A673 (cell line): ENCODE results near the gene RHOT1. TPM values are rescaled to one million over a fixed set of nuclear protein-coding genes. Genes with fewer than 3 reads are reported as not detected.

Source experiments
- BruUV-seq: library from RNA; stranded (reverse); fragments of 400-500 nt; replicated peaks from 2 replicates; lab custom pipeline; 2021; lab: Mats Ljungman, UMichigan
- CTCF ChIA-PET: fragments of 300-600 bp; sonication (Branson Sonifier 250); formaldehyde crosslinking; loops from one replicate; lab custom pipeline; 2022; ENCODE audit warnings: antibody characterized with exemption; lab: Charles Lee
- POLR2A ChIA-PET: fragments of 300-600 bp; sonication (Branson Sonifier 250); formaldehyde crosslinking; loops from one replicate; lab custom pipeline; 2022; ENCODE audit warnings: antibody characterized with exemption; ENCODE audit not compliant: low non-redundant PET; lab: Charles Lee
- DNase-seq: peaks from one replicate; pipeline ENCODE4 v3.0.0-alpha.2; 2015; ENCODE audit warnings: low spot score
- H3K27ac ChIP-seq: fragments of 200-600 bp; sonication (generic); 2 replicates; pipeline ENCODE4 v1.5.1; 2016; ENCODE audit warnings: mixed run types, low read depth, mild to moderate bottlenecking, mixed read lengths, antibody characterized with exemption, low read length; ENCODE audit not compliant: poor library complexity, severe bottlenecking
- H3K27me3 ChIP-seq: fragments of 200-600 bp; sonication (generic); replicated peaks from 2 replicates; pipeline ENCODE4 v1.6.1; 2017; ENCODE audit warnings: mixed run types, low read depth, mild to moderate bottlenecking, mixed read lengths, antibody characterized with exemption, low read length; ENCODE audit not compliant: insufficient read depth, poor library complexity
- H3K36me3 ChIP-seq: fragments of 200-600 bp; sonication (generic); 2 replicates; pipeline ENCODE4 v1.6.1; 2016; ENCODE audit warnings: mixed run types, mild to moderate bottlenecking, mixed read lengths, antibody characterized with exemption, low read length; ENCODE audit not compliant: insufficient read depth, poor library complexity, severe bottlenecking
- H3K4me1 ChIP-seq: fragments of 200-600 bp; sonication (generic); 2 replicates; pipeline ENCODE4 v1.6.1; 2017; ENCODE audit warnings: mixed run types, mild to moderate bottlenecking, mixed read lengths, antibody characterized with exemption, low read length; ENCODE audit not compliant: insufficient read depth, poor library complexity, severe bottlenecking
- H3K4me3 ChIP-seq: fragments of 200-600 bp; sonication (generic); 2 replicates; pipeline ENCODE4 v1.5.1; 2016; ENCODE audit warnings: low read depth, mixed run types, mild to moderate bottlenecking, mixed read lengths, low read length; ENCODE audit not compliant: poor library complexity, severe bottlenecking
- H3K9me3 ChIP-seq: fragments of 200-600 bp; sonication (generic); 2 replicates; pipeline ENCODE4 v1.6.1; 2016; ENCODE audit warnings: mixed run types, low read depth, mild to moderate bottlenecking, mixed read lengths, antibody characterized with exemption, low read length; ENCODE audit not compliant: poor library complexity, severe bottlenecking
- EZH2 ChIP-seq: fragments of 200-600 bp; sonication (generic); IDR thresholded peaks from 2 replicates; pipeline ENCODE4 v1.6.1; 2017; ENCODE audit warnings: borderline replicate concordance, low read depth, mild to moderate bottlenecking, mixed read lengths, antibody characterized with exemption, low read length; ENCODE audit not compliant: poor library complexity, severe bottlenecking
- intact Hi-C: fragments of 100-400 bp; cut with micrococcal nuclease; formaldehyde crosslinking; loops from one replicate; pipeline ENCODE4 v1.10.0; 2022; ENCODE audit not compliant: unreplicated experiment
- total RNA-seq: library from RNA; stranded (reverse); gene quantifications from 2 replicates; pipeline ENCODE4 v1.2.3, GENCODE V29; 2021
- TF ChIP-seq, protein P1 (sequence below): fragments of 300-800, 200-600 bp; sonication (generic); conservative IDR thresholded peaks from 2 replicates; pipeline ENCODE4 v1.5.1; 2017; ENCODE audit warnings: low read depth, mild to moderate bottlenecking, antibody characterized with exemption, low read length, moderate library complexity, mixed read lengths

RHOT1 gene
- total RNA-seq, 1 experiment from 2014 or later, result 18.0 TPM

DNA sequence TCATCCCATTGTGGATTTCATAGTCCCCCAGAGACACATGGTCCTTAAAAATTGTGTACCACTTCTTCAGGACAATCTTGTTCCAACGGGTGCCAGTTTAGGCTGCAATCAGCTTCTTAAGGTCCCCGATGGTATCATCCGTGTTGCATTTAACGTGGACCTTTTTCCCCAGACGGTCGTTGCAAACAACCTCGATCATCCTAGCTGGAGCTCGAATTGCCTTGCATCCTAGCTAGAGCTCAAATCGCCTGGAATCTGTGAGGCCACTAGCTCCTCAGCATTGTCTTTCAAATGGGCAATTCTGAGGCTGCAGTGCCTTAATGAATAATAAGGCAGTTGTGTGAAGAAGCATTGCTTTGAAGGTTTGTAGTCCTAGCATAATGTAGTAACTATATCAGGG, 85.6 kb downstream of the RHOT1 start:
- Histone ChIP-seq H3K9me3 (no peaks in the 10 kb centered on the region), H3K27me3 (no peaks in the 10 kb centered on the region), H3K36me3 (no peaks in the 10 kb centered on the region), H3K4me3 (no peak overlapping the region), H3K27ac (no peak overlapping the region), H3K4me1 (no peaks in the 10 kb centered on the region)
- ChIA-PET CTCF (no interaction called here), POLR2A (no interaction called here)
- no peak for DNase-seq
- BruUV-seq, result no TSS peak
- no peak for TF ChIP-seq EZH2
- TF ChIP-seq, protein P1, sequence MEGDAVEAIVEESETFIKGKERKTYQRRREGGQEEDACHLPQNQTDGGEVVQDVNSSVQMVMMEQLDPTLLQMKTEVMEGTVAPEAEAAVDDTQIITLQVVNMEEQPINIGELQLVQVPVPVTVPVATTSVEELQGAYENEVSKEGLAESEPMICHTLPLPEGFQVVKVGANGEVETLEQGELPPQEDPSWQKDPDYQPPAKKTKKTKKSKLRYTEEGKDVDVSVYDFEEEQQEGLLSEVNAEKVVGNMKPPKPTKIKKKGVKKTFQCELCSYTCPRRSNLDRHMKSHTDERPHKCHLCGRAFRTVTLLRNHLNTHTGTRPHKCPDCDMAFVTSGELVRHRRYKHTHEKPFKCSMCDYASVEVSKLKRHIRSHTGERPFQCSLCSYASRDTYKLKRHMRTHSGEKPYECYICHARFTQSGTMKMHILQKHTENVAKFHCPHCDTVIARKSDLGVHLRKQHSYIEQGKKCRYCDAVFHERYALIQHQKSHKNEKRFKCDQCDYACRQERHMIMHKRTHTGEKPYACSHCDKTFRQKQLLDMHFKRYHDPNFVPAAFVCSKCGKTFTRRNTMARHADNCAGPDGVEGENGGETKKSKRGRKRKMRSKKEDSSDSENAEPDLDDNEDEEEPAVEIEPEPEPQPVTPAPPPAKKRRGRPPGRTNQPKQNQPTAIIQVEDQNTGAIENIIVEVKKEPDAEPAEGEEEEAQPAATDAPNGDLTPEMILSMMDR, result no peak
- intact Hi-C loops, result no loop called here

DNA sequence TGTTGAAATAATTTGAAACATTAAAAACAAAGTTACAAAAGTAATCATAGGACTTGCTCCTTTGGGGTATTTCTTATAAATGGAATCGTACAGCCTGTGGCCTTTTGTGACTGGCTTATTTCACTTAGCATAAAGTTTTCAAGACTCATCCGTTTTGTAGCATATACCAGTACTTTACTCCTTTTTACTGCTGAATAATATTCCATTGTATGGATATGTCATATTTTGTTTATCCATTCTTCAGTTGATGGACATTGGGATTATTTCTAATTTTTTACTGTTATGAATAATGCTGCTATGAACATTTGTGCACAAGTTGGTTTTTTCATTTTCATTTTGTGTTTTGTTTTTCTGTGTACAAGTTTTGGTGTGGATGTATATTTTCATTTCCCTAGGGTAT, 93.3 kb downstream of the RHOT1 start:
- Histone ChIP-seq H3K27ac (no peak overlapping the region), H3K9me3 (no peaks in the 10 kb centered on the region), H3K4me1 (no peaks in the 10 kb centered on the region), H3K27me3 (no peaks in the 10 kb centered on the region), H3K4me3 (no peak overlapping the region), H3K36me3 (no peaks in the 10 kb centered on the region)
- DNase-seq, result no peak
- ChIA-PET CTCF (no interaction called here), POLR2A (no interaction called here)
- intact Hi-C loops, result no loop called here
- no TSS peak for BruUV-seq
- TF ChIP-seq, protein P1, result no peak
- no peak for TF ChIP-seq EZH2

DNA sequence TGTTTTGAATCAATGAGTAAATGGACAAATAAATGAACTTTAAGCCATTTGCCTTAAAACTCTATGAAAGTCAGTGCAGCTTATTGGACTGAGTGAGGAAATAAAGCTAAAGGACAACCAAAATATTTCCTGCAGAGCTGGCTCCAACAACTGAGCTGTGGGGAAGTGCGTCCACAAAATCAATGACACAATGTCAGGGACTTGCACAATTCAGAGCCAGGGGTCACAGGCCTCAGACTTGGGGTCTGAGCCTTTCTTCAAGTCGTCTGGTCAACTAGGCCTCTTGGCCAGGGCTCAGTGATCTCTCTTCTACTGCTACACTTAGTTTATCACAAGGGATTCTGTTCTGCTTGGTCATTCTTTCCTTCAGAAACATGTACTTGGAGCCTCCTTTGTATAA, 97.2 kb downstream of the RHOT1 start:
- Histone ChIP-seq H3K9me3 (no peaks in the 10 kb centered on the region), H3K27ac (no peak overlapping the region), H3K27me3 (no peaks in the 10 kb centered on the region), H3K36me3 (no peaks in the 10 kb centered on the region), H3K4me3 (no peak overlapping the region), H3K4me1 (no peaks in the 10 kb centered on the region)
- TF ChIP-seq, protein P1, result no peak
- TF ChIP-seq EZH2, result no peak
- CTCF ChIA-PET, result no interaction called here
- POLR2A ChIA-PET, result no interaction called here
- no peak for DNase-seq
- intact Hi-C loops, result no loop called here
- no TSS peak for BruUV-seq
